PFSK-1 (cell line): ENCODE results near the gene PARP2.

Source experiments
- POLR2AphosphoS5 ChIP-seq: IDR thresholded peaks from 2 replicates; pipeline ENCODE4 v1.6.1; 2012; ENCODE audit warnings: low read depth, mild to moderate bottlenecking, control low read depth, low read length, moderate library complexity
- TAF1 ChIP-seq: IDR thresholded peaks from 2 replicates; pipeline ENCODE4 v1.6.1; 2012; ENCODE audit warnings: low read length, control low read depth, borderline replicate concordance; ENCODE audit not compliant: insufficient read depth

- TF ChIP-seq POLR2AphosphoS5 (no peak), TAF1 (no peak)
Observed at GRCh38 chr14:20377171-20377570, 33.7 kb downstream of the PARP2 start.
